Bladder microvascular endothelial cell (primary cell): ENCODE measurements around the gene OR2T2. TPM values are rescaled to one million over a fixed set of nuclear protein-coding genes. Genes with fewer than 3 reads are reported as not detected.

Experiments
- total RNA-seq: library from RNA; depleted of rRNA; stranded (reverse); fragments of >200 nt; gene quantifications from 2 replicates; pipeline ENCODE4 v1.2.3, GENCODE V29; 2014

Gene OR2T2
- not detected in 2 replicates for total RNA-seq

GRCh38 chr1:248445399-248445798, at the start of gene OR2T2:
OR2T2 (plus strand) TSS chr1:248445637; CDS start chr1:248452798, 7,161 bp downstream.

GRCh38 chr1:248402748-248403147, 42.7 kb upstream of the OR2T2 start, which contains the start of gene OR2T1:
OR2T1 (plus strand) TSS chr1:248403048; CDS start chr1:248406148, 3,100 bp downstream.

GRCh38 chr1:248473051-248473450, 27.6 kb downstream of the OR2T2 start, which contains the start of gene OR2T3:
OR2T3 (plus strand) TSS chr1:248473351; CDS start chr1:248473351, 0 bp downstream.

GRCh38 chr1:248488289-248488688, 42.9 kb downstream of the OR2T2 start, which contains the start of gene OR2T5:
OR2T5 (plus strand) TSS chr1:248488589; CDS start chr1:248488589, 0 bp downstream.

Other genes starting within 250 kb of the OR2T2 start
- not detected in 2 replicates for gene OR2M3, start 248.4 kb upstream of the OR2T2 start, total RNA-seq
- gene OR2M4, start 214.2 kb upstream of the OR2T2 start, total RNA-seq: not detected in 2 replicates
- gene OR2T33, start 167.7 kb upstream of the OR2T2 start, total RNA-seq: not detected in 2 replicates
- under 0.01 TPM in 1 of 2 replicates, not detected in the other for gene OR2T12, start 142.2 kb upstream of the OR2T2 start, total RNA-seq
- gene OR2M7, start 121.1 kb upstream of the OR2T2 start, total RNA-seq: not detected in 2 replicates
- gene OR14C36, start 96.9 kb upstream of the OR2T2 start, total RNA-seq: not detected in 2 replicates
- not detected in 2 replicates for gene OR2T4, start 84.0 kb upstream of the OR2T2 start, total RNA-seq
- not detected in 2 replicates for gene OR2T6, start 69.9 kb upstream of the OR2T2 start, total RNA-seq
- not detected in 2 replicates for gene OR2T1, start 42.6 kb upstream of the OR2T2 start, total RNA-seq
- not detected in 2 replicates for gene OR2T3, start 27.7 kb downstream of the OR2T2 start, total RNA-seq
- gene OR2T5, start 43.0 kb downstream of the OR2T2 start, total RNA-seq: not detected in 2 replicates
- gene OR2G6, start 62.4 kb downstream of the OR2T2 start, total RNA-seq: not detected in 2 replicates
- not detected in 2 replicates for gene OR2T29, start 117.1 kb downstream of the OR2T2 start, total RNA-seq
- not detected in 2 replicates for gene OR2T34, start 129.1 kb downstream of the OR2T2 start, total RNA-seq
- gene OR2T10, start 152.1 kb downstream of the OR2T2 start, total RNA-seq: not detected in 2 replicates
- gene OR2T11, start 189.5 kb downstream of the OR2T2 start, total RNA-seq: not detected in 2 replicates
- gene OR2T35, start 199.6 kb downstream of the OR2T2 start, total RNA-seq: not detected in 2 replicates
- gene OR2T27, start 209.9 kb downstream of the OR2T2 start, total RNA-seq: not detected in 2 replicates